ENCODE results near the gene NRN1L.

GRCh38 chr16:67881621-67882161 lies 3.0 kb upstream of the NRN1L start:
- TF ChIP-seq, protein P1, sequence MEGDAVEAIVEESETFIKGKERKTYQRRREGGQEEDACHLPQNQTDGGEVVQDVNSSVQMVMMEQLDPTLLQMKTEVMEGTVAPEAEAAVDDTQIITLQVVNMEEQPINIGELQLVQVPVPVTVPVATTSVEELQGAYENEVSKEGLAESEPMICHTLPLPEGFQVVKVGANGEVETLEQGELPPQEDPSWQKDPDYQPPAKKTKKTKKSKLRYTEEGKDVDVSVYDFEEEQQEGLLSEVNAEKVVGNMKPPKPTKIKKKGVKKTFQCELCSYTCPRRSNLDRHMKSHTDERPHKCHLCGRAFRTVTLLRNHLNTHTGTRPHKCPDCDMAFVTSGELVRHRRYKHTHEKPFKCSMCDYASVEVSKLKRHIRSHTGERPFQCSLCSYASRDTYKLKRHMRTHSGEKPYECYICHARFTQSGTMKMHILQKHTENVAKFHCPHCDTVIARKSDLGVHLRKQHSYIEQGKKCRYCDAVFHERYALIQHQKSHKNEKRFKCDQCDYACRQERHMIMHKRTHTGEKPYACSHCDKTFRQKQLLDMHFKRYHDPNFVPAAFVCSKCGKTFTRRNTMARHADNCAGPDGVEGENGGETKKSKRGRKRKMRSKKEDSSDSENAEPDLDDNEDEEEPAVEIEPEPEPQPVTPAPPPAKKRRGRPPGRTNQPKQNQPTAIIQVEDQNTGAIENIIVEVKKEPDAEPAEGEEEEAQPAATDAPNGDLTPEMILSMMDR (IDR thresholded peaks at IDR 0.05): no peak
- no peak for TF ChIP-seq POLR2A (IDR thresholded peaks at IDR 0.05; ENCODE audit: low read depth)

All from esophagus muscularis mucosa (tissue), 3 donors.